Measurements from ENCODE around the gene OR10A2.

DNA sequence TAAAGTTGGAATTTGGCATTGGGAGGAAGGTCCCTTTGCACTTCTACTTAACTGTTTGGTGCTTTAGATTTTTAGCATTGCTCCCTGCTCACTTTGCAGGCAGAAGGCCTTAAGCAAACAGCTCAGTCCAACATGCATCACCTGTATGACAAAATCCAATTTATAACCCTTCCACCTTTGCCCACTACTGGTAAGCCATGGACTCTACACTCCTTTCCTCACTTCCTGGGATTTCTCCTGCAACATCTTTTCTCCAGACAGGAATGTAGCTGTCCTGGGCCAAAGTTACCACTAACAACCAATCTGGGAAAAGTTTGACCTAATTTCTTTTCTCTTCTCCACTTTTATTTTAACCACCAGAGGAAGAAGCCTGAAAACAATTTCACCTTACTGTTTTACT lies 31.2 kb downstream of the OR10A2 start:
- TF ChIP-seq, protein P1, sequence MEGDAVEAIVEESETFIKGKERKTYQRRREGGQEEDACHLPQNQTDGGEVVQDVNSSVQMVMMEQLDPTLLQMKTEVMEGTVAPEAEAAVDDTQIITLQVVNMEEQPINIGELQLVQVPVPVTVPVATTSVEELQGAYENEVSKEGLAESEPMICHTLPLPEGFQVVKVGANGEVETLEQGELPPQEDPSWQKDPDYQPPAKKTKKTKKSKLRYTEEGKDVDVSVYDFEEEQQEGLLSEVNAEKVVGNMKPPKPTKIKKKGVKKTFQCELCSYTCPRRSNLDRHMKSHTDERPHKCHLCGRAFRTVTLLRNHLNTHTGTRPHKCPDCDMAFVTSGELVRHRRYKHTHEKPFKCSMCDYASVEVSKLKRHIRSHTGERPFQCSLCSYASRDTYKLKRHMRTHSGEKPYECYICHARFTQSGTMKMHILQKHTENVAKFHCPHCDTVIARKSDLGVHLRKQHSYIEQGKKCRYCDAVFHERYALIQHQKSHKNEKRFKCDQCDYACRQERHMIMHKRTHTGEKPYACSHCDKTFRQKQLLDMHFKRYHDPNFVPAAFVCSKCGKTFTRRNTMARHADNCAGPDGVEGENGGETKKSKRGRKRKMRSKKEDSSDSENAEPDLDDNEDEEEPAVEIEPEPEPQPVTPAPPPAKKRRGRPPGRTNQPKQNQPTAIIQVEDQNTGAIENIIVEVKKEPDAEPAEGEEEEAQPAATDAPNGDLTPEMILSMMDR (IDR thresholded peaks at IDR 0.05; ENCODE audit: borderline replicate concordance, extremely low read depth, low read length, poor library complexity, severe bottlenecking) = no peak
- TF ChIP-seq EZH2 (IDR thresholded peaks at IDR 0.05; ENCODE audit: borderline replicate concordance, low read depth, low read length, severe bottlenecking) = no peak
